Adrenal gland (tissue), 5 donors: ENCODE data around the gene S100A12.

Source experiments
- POLR2A ChIP-seq, 2 donors: fragments of 450-650 bp; IDR thresholded peaks; one replicate each; pipeline ENCODE4 v1.6.1; 2017; ENCODE audit warnings: antibody characterized with exemption in 2 of 2, mild to moderate bottlenecking in 2 of 2, moderate library complexity in 1 of 2
- TF ChIP-seq, protein P1 (sequence below), 6 experiments: fragments of 450-650 bp in 4 of 6; fragments of 200-600 bp in 2 of 6; sonication (generic) in 1 of 6; IDR thresholded peaks; 1 replicate in 5 of 6; 2 replicates in 1 of 6; pipeline versions ENCODE4 v1.5.1 to v1.8.0; 2016 to 2021; ENCODE audit warnings: antibody characterized with exemption in 6 of 6, mild to moderate bottlenecking in 2 of 6, moderate library complexity in 1 of 6
- donor health status: DM: no; HTN: no; CAD: no.

DNA sequence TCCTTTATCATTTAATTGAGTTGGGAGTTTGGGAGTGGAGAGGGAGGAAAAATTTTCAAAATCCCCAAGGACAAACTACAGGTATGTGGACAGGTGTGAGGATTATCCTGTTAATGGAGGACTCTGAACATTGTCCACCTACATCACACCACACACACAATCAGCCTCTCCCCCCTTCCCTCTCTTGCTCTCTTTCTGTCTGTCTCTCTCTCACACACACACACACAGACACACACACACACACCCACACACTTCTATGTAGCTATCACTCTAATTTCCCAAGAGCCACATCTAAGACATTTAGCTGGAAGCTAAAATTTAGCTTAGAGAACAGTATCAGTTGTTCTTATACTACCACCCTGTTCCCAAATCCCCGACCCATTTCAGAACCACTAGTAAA, 14.0 kb upstream of the S100A12 start:
- TF ChIP-seq, protein P1, sequence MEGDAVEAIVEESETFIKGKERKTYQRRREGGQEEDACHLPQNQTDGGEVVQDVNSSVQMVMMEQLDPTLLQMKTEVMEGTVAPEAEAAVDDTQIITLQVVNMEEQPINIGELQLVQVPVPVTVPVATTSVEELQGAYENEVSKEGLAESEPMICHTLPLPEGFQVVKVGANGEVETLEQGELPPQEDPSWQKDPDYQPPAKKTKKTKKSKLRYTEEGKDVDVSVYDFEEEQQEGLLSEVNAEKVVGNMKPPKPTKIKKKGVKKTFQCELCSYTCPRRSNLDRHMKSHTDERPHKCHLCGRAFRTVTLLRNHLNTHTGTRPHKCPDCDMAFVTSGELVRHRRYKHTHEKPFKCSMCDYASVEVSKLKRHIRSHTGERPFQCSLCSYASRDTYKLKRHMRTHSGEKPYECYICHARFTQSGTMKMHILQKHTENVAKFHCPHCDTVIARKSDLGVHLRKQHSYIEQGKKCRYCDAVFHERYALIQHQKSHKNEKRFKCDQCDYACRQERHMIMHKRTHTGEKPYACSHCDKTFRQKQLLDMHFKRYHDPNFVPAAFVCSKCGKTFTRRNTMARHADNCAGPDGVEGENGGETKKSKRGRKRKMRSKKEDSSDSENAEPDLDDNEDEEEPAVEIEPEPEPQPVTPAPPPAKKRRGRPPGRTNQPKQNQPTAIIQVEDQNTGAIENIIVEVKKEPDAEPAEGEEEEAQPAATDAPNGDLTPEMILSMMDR (IDR thresholded peaks at IDR 0.05): no peak
- no peak for TF ChIP-seq POLR2A (IDR thresholded peaks at IDR 0.05)
